ENCODE measurements around the gene SSPN.
A peak's percentile ranks its signal among the peaks of the same experiment; 100 is the strongest.

SSPN gene

DNA sequence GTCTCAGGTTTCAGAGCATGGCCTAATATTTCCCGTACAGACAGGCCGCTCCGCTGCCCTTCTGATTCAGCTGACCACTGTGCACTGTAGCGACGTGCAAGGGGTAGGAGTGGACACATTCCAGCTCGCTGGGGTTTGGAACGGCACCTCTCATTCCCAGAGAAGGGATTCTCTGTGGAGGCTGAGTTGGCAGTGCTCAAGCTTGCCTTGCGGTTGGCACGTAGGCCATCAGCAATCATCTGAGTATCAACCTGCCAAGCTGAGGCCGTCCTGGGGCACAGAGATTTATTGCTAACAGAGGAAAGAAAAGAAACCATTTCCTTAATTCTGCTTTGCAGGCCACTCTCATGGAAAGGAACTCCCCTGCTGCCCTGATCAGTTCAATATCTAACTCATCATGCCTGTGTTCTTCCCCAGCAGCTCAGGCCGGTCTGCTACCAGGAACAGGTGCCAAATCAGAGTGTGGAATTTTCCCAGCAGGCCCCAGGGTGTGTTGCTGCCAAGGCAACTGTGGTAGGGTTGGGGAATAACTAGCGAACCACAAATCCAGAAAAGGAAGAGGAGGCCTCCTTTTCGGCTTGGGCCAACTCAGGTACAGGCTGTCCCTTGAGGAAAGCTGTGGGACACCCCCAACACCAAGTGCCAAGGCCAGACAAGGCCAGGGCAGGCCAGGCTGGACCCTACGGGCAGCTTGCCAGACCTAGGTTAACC is 92.5 kb downstream of the SSPN start:
- DNase-seq, result no peak

DNA sequence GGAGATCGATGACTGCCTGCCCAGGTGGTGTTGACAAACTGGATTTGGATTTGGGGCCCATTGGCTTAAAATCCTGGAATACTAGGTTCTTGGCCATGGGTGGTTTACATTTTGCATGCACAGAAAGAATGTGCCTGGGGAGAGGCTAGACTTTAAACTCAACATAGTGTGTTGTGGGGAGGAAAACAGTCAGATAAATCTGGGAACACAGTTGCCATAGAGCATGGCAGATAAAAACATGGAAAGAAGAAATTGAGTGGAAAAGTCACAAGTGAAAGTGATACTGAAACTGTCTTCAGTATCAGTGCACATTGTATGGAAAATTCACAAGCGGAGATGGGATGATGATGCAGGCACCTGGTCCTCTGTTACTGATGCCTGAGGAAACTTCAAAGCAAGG is 95.2 kb downstream of the SSPN start:
- DNase-seq, result no peak

- no peak for DNase-seq
These were observed 97.2 kb downstream of the SSPN start for GRCh38 chr12:26292596-26292995.

DNA sequence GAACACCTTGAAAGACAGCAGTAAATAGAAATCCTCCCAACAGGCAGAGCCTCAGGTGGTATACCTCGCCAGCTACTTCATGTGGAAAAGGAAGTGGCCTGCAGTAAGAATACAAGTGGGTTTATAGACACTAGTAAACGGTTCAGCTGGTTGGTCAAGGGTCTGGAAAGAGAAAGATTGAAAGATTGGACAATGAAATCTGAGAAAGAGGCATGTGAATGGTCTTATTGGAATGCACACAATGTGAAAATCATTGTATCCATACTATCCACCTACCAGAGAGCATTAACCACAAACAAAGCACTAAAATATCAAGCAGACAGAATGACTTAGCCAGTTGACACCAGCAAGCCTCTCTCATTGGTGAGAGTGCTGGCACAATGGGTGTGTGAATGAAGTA is 98.2 kb downstream of the SSPN start:
- DNase-seq, result no peak

- no peak for DNase-seq
These were observed 99.6 kb downstream of the SSPN start for GRCh38 chr12:26295001-26295400.

DNA sequence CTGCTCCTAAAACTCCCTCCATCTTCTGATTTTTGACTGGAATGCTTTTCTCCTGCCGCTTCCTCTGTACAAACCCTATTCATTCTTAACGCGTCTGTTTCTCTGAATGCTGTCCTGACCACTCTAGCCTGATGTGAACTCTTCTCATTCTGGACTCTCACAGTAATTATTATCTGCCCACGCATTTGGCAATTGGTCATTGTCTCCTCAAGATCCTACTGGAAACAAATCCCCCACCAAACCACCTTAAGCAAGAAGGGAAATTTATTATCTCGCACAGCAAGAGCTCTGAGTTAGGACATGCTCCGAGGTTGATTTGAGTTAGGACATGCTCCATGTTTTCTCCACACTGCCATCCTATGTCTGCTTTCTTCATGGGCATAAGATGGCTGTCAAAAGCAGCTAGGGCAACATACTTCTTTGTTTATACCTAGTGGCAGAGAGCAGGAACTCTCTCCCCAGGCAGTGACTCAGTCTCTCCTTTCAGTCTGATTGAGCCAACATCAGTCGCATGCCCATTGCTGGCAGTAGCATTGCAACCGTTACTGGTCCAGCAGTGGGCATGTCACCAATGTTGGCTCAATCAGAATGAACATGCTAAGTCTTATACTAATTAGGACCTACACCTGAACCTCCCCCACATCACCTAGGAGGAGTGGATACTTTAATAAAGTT is 102.2 kb downstream of the SSPN start:
- no peak for DNase-seq

GRCh38 chr12:26298785-26299621 is 103.6 kb downstream of the SSPN start:
- DNase-seq, result peak; percentile 84

GRCh38 chr12:26299751-26300150 is 104.4 kb downstream of the SSPN start:
- peak; percentile 65 for DNase-seq
